A549 (cell line): ENCODE data around the gene PLEKHH2.

Source experiments
- BHLHE40 ChIP-seq: IDR thresholded peaks from 2 replicates; pipeline ENCODE4 v1.6.1; 2012; ENCODE audit warnings: low read depth, low read length, inconsistent platforms
- CTCF ChIP-seq: fragments of >200 bp; sonication (Bioruptor Twin); formaldehyde crosslinking; IDR thresholded peaks from 3 replicates; pipeline ENCODE4 v1.5.1; 2016
- E2F6 ChIP-seq: IDR thresholded peaks from 2 replicates; pipeline ENCODE4 v1.6.1; 2012; ENCODE audit warnings: low read depth, borderline replicate concordance
- EHF ChIP-seq: fragments of 250-450 bp; sonication (Bioruptor Pico); IDR thresholded peaks from 2 replicates; pipeline ENCODE4 v1.5.0; 2020; ENCODE audit warnings: mild to moderate bottlenecking
- HOXB13 ChIP-seq: fragments of 250-450 bp; sonication (Bioruptor Pico); IDR thresholded peaks from 2 replicates; pipeline ENCODE4 v1.5.0; 2020; ENCODE audit warnings: low read depth, mild to moderate bottlenecking, moderate library complexity
- POLR2A ChIP-seq: IDR thresholded peaks from 2 replicates; pipeline ENCODE4 v1.6.1; 2012; ENCODE audit warnings: mild to moderate bottlenecking, low read length
- RFX5 ChIP-seq: fragments of 450-650 bp; IDR thresholded peaks from 2 replicates; pipeline ENCODE4 v1.7.1; 2014; ENCODE audit warnings: antibody characterized with exemption, mild to moderate bottlenecking, moderate library complexity
- TFCP2L1 ChIP-seq: fragments of 250-450 bp; sonication (Bioruptor Pico); IDR thresholded peaks from 2 replicates; pipeline ENCODE4 v1.5.0; 2021; ENCODE audit warnings: mild to moderate bottlenecking
- ZFP36 ChIP-seq: fragments of 450-650 bp; IDR thresholded peaks from 2 replicates; pipeline ENCODE4 v1.6.1; 2014; ENCODE audit warnings: borderline replicate concordance; ENCODE audit not compliant: partially characterized antibody
- ZNF302 ChIP-seq: fragments of 250-450 bp; sonication (Bioruptor Pico); IDR thresholded peaks from 2 replicates; pipeline ENCODE4 v1.9.0; 2021; ENCODE audit warnings: inconsistent platforms, mild to moderate bottlenecking, moderate library complexity
- TF ChIP-seq, protein P1 (sequence below): IDR thresholded peaks from 2 replicates; pipeline ENCODE4 v1.6.1; 2012

- TF ChIP-seq, protein P1, sequence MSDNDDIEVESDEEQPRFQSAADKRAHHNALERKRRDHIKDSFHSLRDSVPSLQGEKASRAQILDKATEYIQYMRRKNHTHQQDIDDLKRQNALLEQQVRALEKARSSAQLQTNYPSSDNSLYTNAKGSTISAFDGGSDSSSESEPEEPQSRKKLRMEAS, result no peak
- TF ChIP-seq CTCF, result no peak
- no peak for TF ChIP-seq POLR2A
- TF ChIP-seq E2F6, result no peak
- no peak for TF ChIP-seq ZNF302 (CRISPR knock-in tag)
- TF ChIP-seq BHLHE40, result no peak
- no peak for TF ChIP-seq TFCP2L1
- TF ChIP-seq RFX5, result no peak
- TF ChIP-seq ZFP36, result no peak
- no peak for TF ChIP-seq EHF
- no peak for TF ChIP-seq HOXB13
These were observed 94.2 kb downstream of the PLEKHH2 start for GRCh38 chr2:43731211-43731610.
